K562 (cell line): ENCODE results near the gene DIRAS1. TPM values are rescaled to one million over a fixed set of nuclear protein-coding genes. Genes with fewer than 3 reads are reported as not detected.
A peak's percentile ranks its signal among the peaks of the same experiment; 100 is the strongest.

Source experiments
- CHCHD3 ChIP-seq: fragments of 250-450 bp; sonication (Bioruptor Pico); IDR thresholded peaks from 2 replicates; pipeline ENCODE4 v2.1.2; 2022; ENCODE audit warnings: mild to moderate bottlenecking
- GATAD2A ChIP-seq: fragments of 450-650 bp; IDR thresholded peaks from 2 replicates; pipeline ENCODE4 v1.6.1; 2017
- KLF6 ChIP-seq: fragments of 250-450 bp; sonication (Bioruptor Pico); IDR thresholded peaks from 2 replicates; pipeline ENCODE4 v1.4.0; 2020; ENCODE audit warnings: mild to moderate bottlenecking, moderate library complexity, borderline replicate concordance
- MEIS2 ChIP-seq: fragments of 450-650 bp; IDR thresholded peaks from 2 replicates; pipeline ENCODE4 v1.6.1; 2014; ENCODE audit warnings: mild to moderate bottlenecking; ENCODE audit not compliant: partially characterized antibody
- NR1H2 ChIP-seq: sonication (generic); formaldehyde crosslinking; IDR thresholded peaks from 2 replicates; pipeline ENCODE4 v1.4.0; 2020; ENCODE audit warnings: mild to moderate bottlenecking, missing genetic modification reagents
- PBX2 ChIP-seq, 2 experiments: IDR thresholded peaks in 1 of 2; conservative IDR thresholded peaks in 1 of 2; 2 replicates each; pipeline ENCODE4 v1.6.1; 2016; ENCODE audit warnings: low read depth in 2 of 2, mild to moderate bottlenecking in 1 of 2, missing compliant biosample characterization in 1 of 2, missing genetic modification characterization in 1 of 2, moderate library complexity in 1 of 2
- POLR3A ChIP-seq: IDR thresholded peaks from 2 replicates; pipeline ENCODE4 v1.6.1; 2011; ENCODE audit warnings: borderline replicate concordance, mild to moderate bottlenecking, moderate library complexity; ENCODE audit not compliant: insufficient read length, insufficient read depth; ENCODE audit errors: extremely low read depth
- PTRF ChIP-seq: fragments of 450-650 bp; IDR thresholded peaks from 2 replicates; pipeline ENCODE4 v1.6.1; 2016; ENCODE audit warnings: mild to moderate bottlenecking, missing genetic modification characterization, missing compliant biosample characterization
- SIN3B ChIP-seq: fragments of 450-650 bp; IDR thresholded peaks from 2 replicates; pipeline ENCODE4 v1.6.1; 2017; ENCODE audit warnings: low read depth, mild to moderate bottlenecking, moderate library complexity
- SIRT6 ChIP-seq: IDR thresholded peaks from one replicate; pipeline ENCODE4 v1.6.1; 2012; ENCODE audit warnings: low read depth, mild to moderate bottlenecking, control low read depth, inconsistent platforms, low read length, moderate library complexity
- SRSF1 ChIP-seq: fragments of 200-400 bp; formaldehyde crosslinking; IDR thresholded peaks from 2 replicates; pipeline ENCODE4 v1.6.1; 2017; ENCODE audit warnings: mild to moderate bottlenecking, low read depth, low read length, moderate library complexity
- WHSC1 ChIP-seq: IDR thresholded peaks from one replicate; pipeline ENCODE4 v1.6.1; 2012; ENCODE audit warnings: low read length, control low read depth, inconsistent platforms
- ZC3H8 ChIP-seq: fragments of 450-650 bp; IDR thresholded peaks from 2 replicates; pipeline ENCODE4 v1.6.1; 2017
- ZNF12 ChIP-seq: sonication (generic); formaldehyde crosslinking; IDR thresholded peaks from 2 replicates; pipeline ENCODE4 v1.4.0; 2020; ENCODE audit warnings: mild to moderate bottlenecking, missing genetic modification reagents
- ZNF75A ChIP-seq: fragments of 450-650 bp; formaldehyde crosslinking; IDR thresholded peaks from 2 replicates; pipeline ENCODE4 v1.4.0; 2020; ENCODE audit warnings: mild to moderate bottlenecking
- polyA plus RNA-seq, 8 experiments: library from polyadenylated mRNA; depleted of rRNA in 4 of 8; stranded (reverse) in 5 of 8; unstranded in 3 of 8; fragments of >200 nt; fragmentation: Nextera tagmentation in 2 of 8; fragmentation: Illumina TruSeq in 1 of 8; extraction: Ambion mirVana in 2 of 8; extraction: Trizol in 1 of 8; gene quantifications; 2 replicates each; pipeline versions ENCODE4 v1.2.1 to v1.2.3, GENCODE V29; 2011 to 2014; ENCODE audit warnings: inconsistent platforms in 1 of 8, missing spikeins in 1 of 8
- total RNA-seq, 7 experiments: library from RNA; depleted of rRNA in 6 of 7; stranded (reverse); fragments of >200 nt in 6 of 7; fragmentation: Illumina TruSeq in 2 of 7; extraction: Trizol in 2 of 7; gene quantifications; 2 replicates each; pipeline versions ENCODE4 v1.2.1 to v1.2.3, GENCODE V29; 2011 to 2021; ENCODE audit warnings: low replicate concordance in 1 of 7
- TF ChIP-seq, protein P1 (sequence below): sonication (generic); formaldehyde crosslinking; IDR thresholded peaks from 2 replicates; pipeline ENCODE4 v1.8.0; 2022; ENCODE audit warnings: mild to moderate bottlenecking, missing genetic modification reagents
- TF ChIP-seq, protein P2 (sequence below): fragments of 250-450 bp; sonication (Bioruptor Pico); IDR thresholded peaks from 2 replicates; pipeline ENCODE4 v1.5.0; 2021; ENCODE audit warnings: mild to moderate bottlenecking, moderate library complexity
- TF ChIP-seq, protein P3 (sequence below): sonication (generic); formaldehyde crosslinking; IDR thresholded peaks from 2 replicates; pipeline ENCODE4 v1.5.0; 2020; ENCODE audit warnings: missing genetic modification reagents

The DIRAS1 gene
- total and polyA plus RNA-seq, 9 of the 15 experiments (the other 6 are each of a cell fraction or from before 2014, with no cell fraction given) = 0.11 to 12.0 (median 2.9) TPM

- TF ChIP-seq PBX2 (CRISPR knock-in tag; IDR thresholded peaks at IDR 0.05; ENCODE audit: low read depth) = no peak
- TF ChIP-seq PBX2 (tag; conservative IDR thresholded peaks at IDR 0.05; ENCODE audit: low read depth) = peak; percentile 89
- no peak for TF ChIP-seq CHCHD3 (CRISPR knock-in tag)
- TF ChIP-seq MEIS2 = peak; percentile 84
- TF ChIP-seq POLR3A = no peak
- TF ChIP-seq GATAD2A = 0 out of 2 replicates have a peak, but pooled peaks have one; percentile 23
- no peak for TF ChIP-seq KLF6
- no peak for TF ChIP-seq ZNF75A (CRISPR knock-in tag)
- no peak for TF ChIP-seq SIN3B
- TF ChIP-seq WHSC1 = no peak
- TF ChIP-seq, protein P1, sequence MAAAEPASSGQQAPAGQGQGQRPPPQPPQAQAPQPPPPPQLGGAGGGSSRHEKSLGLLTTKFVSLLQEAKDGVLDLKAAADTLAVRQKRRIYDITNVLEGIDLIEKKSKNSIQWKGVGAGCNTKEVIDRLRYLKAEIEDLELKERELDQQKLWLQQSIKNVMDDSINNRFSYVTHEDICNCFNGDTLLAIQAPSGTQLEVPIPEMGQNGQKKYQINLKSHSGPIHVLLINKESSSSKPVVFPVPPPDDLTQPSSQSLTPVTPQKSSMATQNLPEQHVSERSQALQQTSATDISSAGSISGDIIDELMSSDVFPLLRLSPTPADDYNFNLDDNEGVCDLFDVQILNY = peak; percentile 66; the same call in 1 of the 2 replicates
- no peak for TF ChIP-seq ZC3H8
- TF ChIP-seq NR1H2 (CRISPR knock-in tag) = no peak
- TF ChIP-seq, protein P2, sequence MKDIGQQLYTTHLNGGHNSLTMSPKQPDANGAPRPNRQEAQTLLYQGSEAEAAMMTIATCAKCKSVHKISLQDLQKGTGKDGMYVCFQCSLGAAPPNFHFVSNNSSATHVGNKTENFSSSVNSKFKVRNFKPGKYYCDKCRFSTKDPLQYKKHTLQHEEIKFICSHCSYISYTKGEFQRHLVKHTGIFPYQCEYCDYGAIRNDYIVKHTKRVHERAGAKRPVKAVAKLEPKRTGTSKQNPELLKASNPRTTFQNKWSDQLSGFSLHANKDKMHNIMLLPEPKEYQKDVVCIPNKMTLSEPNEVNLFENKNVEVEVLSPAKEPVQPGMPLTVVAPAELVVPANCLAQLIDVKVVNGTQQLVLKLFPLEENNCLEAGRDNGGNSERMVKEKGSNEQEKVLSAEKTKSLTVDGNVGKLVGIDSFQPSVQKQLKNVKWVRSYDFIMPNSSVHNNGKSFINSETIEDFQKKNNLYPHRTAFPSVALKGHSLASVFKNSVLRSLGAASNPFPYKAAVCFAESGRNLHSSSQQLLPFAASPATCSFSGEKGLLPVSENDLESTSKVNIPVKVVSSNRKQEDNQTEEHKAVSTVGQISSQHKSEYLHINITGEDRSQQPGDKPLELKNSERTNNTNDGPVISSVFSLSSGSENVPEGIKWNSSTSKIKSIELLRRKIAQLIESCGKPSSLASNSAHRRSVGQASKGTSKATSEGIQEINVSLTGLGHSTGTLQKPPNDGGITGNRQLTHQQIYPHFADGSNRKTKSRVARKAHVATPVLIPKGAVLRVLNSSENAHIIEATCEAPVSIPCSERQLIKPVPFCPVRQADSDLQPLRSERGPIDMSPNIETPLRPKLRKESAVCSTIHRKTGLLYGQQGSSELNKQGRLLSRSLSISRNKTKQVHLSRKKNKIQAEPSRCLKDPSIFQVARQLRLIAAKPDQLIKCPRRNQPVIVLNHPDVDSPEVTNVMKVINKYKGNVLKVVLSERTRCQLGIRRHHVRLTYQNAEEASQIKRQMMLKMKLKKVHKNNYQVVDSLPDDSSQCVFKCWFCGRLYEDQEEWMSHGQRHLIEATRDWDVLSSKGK (CRISPR knock-in tag) = no peak
- TF ChIP-seq PTRF (tag) = no peak
- TF ChIP-seq ZNF12 (CRISPR knock-in tag) = no peak
- no peak for TF ChIP-seq SRSF1
- TF ChIP-seq SIRT6 = no peak
- TF ChIP-seq, protein P3, sequence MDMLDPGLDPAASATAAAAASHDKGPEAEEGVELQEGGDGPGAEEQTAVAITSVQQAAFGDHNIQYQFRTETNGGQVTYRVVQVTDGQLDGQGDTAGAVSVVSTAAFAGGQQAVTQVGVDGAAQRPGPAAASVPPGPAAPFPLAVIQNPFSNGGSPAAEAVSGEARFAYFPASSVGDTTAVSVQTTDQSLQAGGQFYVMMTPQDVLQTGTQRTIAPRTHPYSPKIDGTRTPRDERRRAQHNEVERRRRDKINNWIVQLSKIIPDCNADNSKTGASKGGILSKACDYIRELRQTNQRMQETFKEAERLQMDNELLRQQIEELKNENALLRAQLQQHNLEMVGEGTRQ (CRISPR knock-in tag) = no peak
These were observed 3.0 kb upstream of the DIRAS1 start (continued) for GRCh38 chr19:2724148-2724557.
